HCT116 (cell line): ENCODE results near the gene FERMT2. TPM values are rescaled to one million over a fixed set of nuclear protein-coding genes. Genes with fewer than 3 reads are reported as not detected.

ENCODE experiments used
- ATAC-seq: fragments of 200-7000 bp; cut with Tn5 transposase; 2 replicates; pipeline ENCODE4 v1.9.1; 2020; ENCODE audit warnings: mild to moderate bottlenecking, moderate library complexity
- BruUV-seq: library from RNA; stranded (reverse); fragments of 400-500 nt; replicated peaks from 2 replicates; lab custom pipeline; 2021; lab: Mats Ljungman, UMichigan
- CTCF ChIA-PET: fragments of 300-600 bp; sonication (Branson Sonifier 250); formaldehyde crosslinking; loops from one replicate; lab custom pipeline; 2021; ENCODE audit warnings: antibody characterized with exemption; lab: Charles Lee
- POLR2A ChIA-PET: fragments of 300-600, 350-600 bp; sonication (Branson Sonifier 250); formaldehyde crosslinking; loops from one replicate; lab custom pipeline; 2021; ENCODE audit warnings: antibody characterized with exemption; lab: Charles Lee
- RAD21 ChIA-PET, 2 experiments: fragments of 300-600 bp; sonication (Branson Sonifier 250); formaldehyde crosslinking; loops; one replicate each; lab custom pipeline; 2023; ENCODE audit warnings: low total read pairs in 2 of 2; ENCODE audit not compliant: uncharacterized antibody in 2 of 2, unreplicated experiment in 2 of 2, low non-redundant PET in 1 of 2; lab: Charles Lee
- DNase-seq: peaks from one replicate; pipeline ENCODE4 v3.0.0-alpha.2; 2010; ENCODE audit warnings: low read depth, low spot score
- H2AFZ ChIP-seq: fragments of 200-600 bp; shearing (Covaris generic), sonication (generic); 2 replicates; pipeline ENCODE4 v1.6.1; 2017; ENCODE audit warnings: low read depth, mixed run types, mixed read lengths, antibody characterized with exemption, low read length; ENCODE audit not compliant: poor library complexity, severe bottlenecking
- H3K27ac ChIP-seq: 2 replicates; pipeline ENCODE4 v1.5.1; 2012; ENCODE audit warnings: low read depth, low read length
- H3K27me3 ChIP-seq: fragments of 200-600 bp; sonication (generic); 2 replicates; pipeline ENCODE4 v1.6.1; 2016; ENCODE audit warnings: mixed run types, low read length, mixed read lengths; ENCODE audit not compliant: insufficient read depth
- H3K36me3 ChIP-seq, 2 experiments: fragments of 200-500 bp in 1 of 2; fragments of 200-600 bp in 1 of 2; sonication (Bioruptor generic) in 1 of 2; sonication (generic) in 1 of 2; 2 replicates each; pipeline versions ENCODE4 v1.5.1 to v1.6.1; 2014 to 2016; ENCODE audit warnings: low read length in 2 of 2, inconsistent platforms in 1 of 2, mixed read lengths in 1 of 2, mixed run types in 1 of 2; ENCODE audit not compliant: insufficient read depth in 2 of 2, control insufficient read depth in 1 of 2
- H3K4me1 ChIP-seq, 2 experiments: fragments of 200-600 bp in 1 of 2; sonication (generic) in 1 of 2; 2 replicates each; pipeline versions ENCODE4 v1.5.1 to v1.6.1; 2012 to 2017; ENCODE audit warnings: low read length in 2 of 2, inconsistent platforms in 1 of 2, mild to moderate bottlenecking in 1 of 2, mixed read lengths in 1 of 2, mixed run types in 1 of 2, moderate library complexity in 1 of 2; ENCODE audit not compliant: insufficient read depth in 2 of 2, control insufficient read depth in 1 of 2
- H3K4me2 ChIP-seq: fragments of 200-600 bp; sonication (generic); 2 replicates; pipeline ENCODE4 v1.6.1; 2017; ENCODE audit warnings: mixed run types, low read length, mixed read lengths
- H3K4me3 ChIP-seq, 2 experiments: fragments of 200-600 bp in 1 of 2; sonication (generic) in 1 of 2; replicated peaks in 1 of 2; 2 replicates each; pipeline ENCODE4 v1.5.1; 2011 to 2016; ENCODE audit warnings: low read length in 2 of 2, control low read depth in 1 of 2, low read depth in 1 of 2, mild to moderate bottlenecking in 1 of 2, mixed read lengths in 1 of 2, mixed run types in 1 of 2
- H3K79me2 ChIP-seq: fragments of 200-600 bp; sonication (generic); 2 replicates; pipeline ENCODE4 v1.6.1; 2017; ENCODE audit warnings: mild to moderate bottlenecking, mixed run types, low read length, moderate library complexity, mixed read lengths; ENCODE audit not compliant: insufficient read depth
- H3K9ac ChIP-seq: fragments of 200-600 bp; sonication (generic); 2 replicates; pipeline ENCODE4 v1.6.1; 2016; ENCODE audit warnings: low read length, mixed read lengths
- H3K9me2 ChIP-seq: fragments of 200-600 bp; sonication (generic), shearing (Covaris generic); 2 replicates; pipeline ENCODE4 v1.6.1; 2017; ENCODE audit warnings: mixed run types, mild to moderate bottlenecking, moderate library complexity; ENCODE audit not compliant: insufficient read depth
- H3K9me3 ChIP-seq, 2 experiments: fragments of 200-500 bp in 1 of 2; fragments of 200-600 bp in 1 of 2; sonication (Bioruptor generic) in 1 of 2; sonication (generic) in 1 of 2; 2 replicates each; pipeline ENCODE4 v1.6.1; 2014 to 2017; ENCODE audit warnings: low read length in 2 of 2, mixed read lengths in 2 of 2, inconsistent platforms in 1 of 2, low read depth in 1 of 2, mild to moderate bottlenecking in 1 of 2, mixed run types in 1 of 2, moderate library complexity in 1 of 2; ENCODE audit not compliant: control insufficient read depth in 1 of 2, insufficient read depth in 1 of 2
- H4K20me1 ChIP-seq: fragments of 200-600 bp; sonication (generic), shearing (Covaris generic); 2 replicates; pipeline ENCODE4 v1.6.1; 2017; ENCODE audit warnings: mixed run types, mild to moderate bottlenecking, moderate library complexity; ENCODE audit not compliant: insufficient read depth
- CEBPB ChIP-seq: IDR thresholded peaks from 2 replicates; pipeline ENCODE4 v1.6.1; 2012; ENCODE audit warnings: low read depth
- EGR1 ChIP-seq: IDR thresholded peaks from 2 replicates; pipeline ENCODE4 v1.6.1; 2012; ENCODE audit warnings: low read depth
- EZH2 ChIP-seq: fragments of 200-600 bp; sonication (generic); IDR thresholded peaks from 2 replicates; pipeline ENCODE4 v1.6.1; 2017; ENCODE audit warnings: antibody characterized with exemption, mixed run types
- FOSL1 ChIP-seq: IDR thresholded peaks from 2 replicates; pipeline ENCODE4 v1.6.1; 2012; ENCODE audit warnings: low read depth
- JUND ChIP-seq: IDR thresholded peaks from 2 replicates; pipeline ENCODE4 v1.6.1; 2012
- POLR2A ChIP-seq: IDR thresholded peaks from 2 replicates; pipeline ENCODE4 v1.7.0; 2011; ENCODE audit warnings: borderline replicate concordance; ENCODE audit not compliant: insufficient read depth, insufficient read length; ENCODE audit errors: extremely low read depth
- POLR2AphosphoS5 ChIP-seq: IDR thresholded peaks from 2 replicates; pipeline ENCODE4 v1.6.1; 2011; ENCODE audit warnings: mild to moderate bottlenecking, low read depth, low read length, moderate library complexity
- RAD21 ChIP-seq: IDR thresholded peaks from 2 replicates; pipeline ENCODE4 v1.6.1; 2012; ENCODE audit warnings: low read depth, mild to moderate bottlenecking
- SP1 ChIP-seq: IDR thresholded peaks from 2 replicates; pipeline ENCODE4 v1.6.1; 2012; ENCODE audit warnings: low read depth
- SRF ChIP-seq: IDR thresholded peaks from 2 replicates; pipeline ENCODE4 v1.6.1; 2012; ENCODE audit warnings: low read depth
- ZBTB33 ChIP-seq: IDR thresholded peaks from 2 replicates; pipeline ENCODE4 v1.6.1; 2011; ENCODE audit warnings: mild to moderate bottlenecking, low read length, moderate library complexity; ENCODE audit not compliant: insufficient replicate concordance; ENCODE audit errors: extremely low read depth
- ZNF274 ChIP-seq: fragments of 200-500 bp; sonication (Bioruptor generic); IDR thresholded peaks from 2 replicates; pipeline ENCODE4 v1.6.1; 2014; ENCODE audit warnings: mild to moderate bottlenecking, low read depth, low read length, inconsistent platforms
- intact Hi-C: fragments of 100-400 bp; cut with micrococcal nuclease; formaldehyde crosslinking; loops from 2 replicates; pipeline ENCODE4 v1.10.0; 2022
- total RNA-seq: library from RNA; stranded (reverse); gene quantifications from one replicate; pipeline ENCODE4 v1.2.1, GENCODE V29; 2021; ENCODE audit not compliant: unreplicated experiment
- TF ChIP-seq, protein P1 (sequence below): IDR thresholded peaks from 2 replicates; pipeline ENCODE4 v1.6.1; 2012

The FERMT2 gene
- total RNA-seq, 1 experiment from 2014 or later, result 24.8 TPM

GRCh38 chr14:52883658-52884057, 67.2 kb downstream of the FERMT2 start:
- no peaks in the 10 kb centered on the region for H3K9me3 ChIP-seq
- no TSS peak for BruUV-seq
- H3K27me3 ChIP-seq, result no peaks in the 10 kb centered on the region
- ATAC-seq (no peak), DNase-seq (no peak)
- no peak overlapping the region for H3K27ac ChIP-seq
- intact Hi-C loops, result no loop called here
- no peak overlapping the region for H2AFZ ChIP-seq
- no peaks in the 10 kb centered on the region for H3K36me3 ChIP-seq
- no peaks in the 10 kb centered on the region for H4K20me1 ChIP-seq
- H3K4me1 ChIP-seq, result peaks cover 0 to 4% of the 10 kb centered on the region in 2 experiments; a peak in 1 of 4 replicates
- ChIA-PET CTCF (no interaction called here), POLR2A (no interaction called here), RAD21 (no interaction called here)
- no peaks in the 10 kb centered on the region for H3K9me2 ChIP-seq
- no peak overlapping the region for H3K4me3 ChIP-seq
- no peaks in the 10 kb centered on the region for H3K79me2 ChIP-seq
- no peak for TF ChIP-seq CEBPB
- TF ChIP-seq FOSL1, result no peak
- TF ChIP-seq POLR2A, result no peak
- no peak for TF ChIP-seq EZH2
- TF ChIP-seq RAD21, result no peak
- H3K4me2 ChIP-seq, result no peak overlapping the region
- H3K9ac ChIP-seq, result no peak overlapping the region

- TF ChIP-seq, protein P1, sequence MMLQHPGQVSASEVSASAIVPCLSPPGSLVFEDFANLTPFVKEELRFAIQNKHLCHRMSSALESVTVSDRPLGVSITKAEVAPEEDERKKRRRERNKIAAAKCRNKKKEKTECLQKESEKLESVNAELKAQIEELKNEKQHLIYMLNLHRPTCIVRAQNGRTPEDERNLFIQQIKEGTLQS, result no peak
- TF ChIP-seq POLR2AphosphoS5 (no peak), JUND (no peak), RAD21 (no peak), EGR1 (no peak), ZBTB33 (no peak), SP1 (no peak), SRF (no peak), ZNF274 (no peak)
- Histone ChIP-seq H3K27me3 (no peaks in the 10 kb centered on the region), H3K9me2 (no peaks in the 10 kb centered on the region), H3K36me3 (no peaks in the 10 kb centered on the region; a peak in 1 of 4 replicates), H3K27ac (no peak overlapping the region), H2AFZ (no peak overlapping the region), H3K4me1 (peaks cover 0 to 4% of the 10 kb centered on the region in 2 experiments; a peak in 1 of 4 replicates), H3K9me3 (no peaks in the 10 kb centered on the region), H3K4me2 (no peak overlapping the region), H4K20me1 (no peaks in the 10 kb centered on the region), H3K4me3 (no peak overlapping the region), H3K9ac (no peak overlapping the region), H3K79me2 (no peaks in the 10 kb centered on the region)
- intact Hi-C loops, result no loop called here
- DNase-seq (no peak), ATAC-seq (no peak)
- ChIA-PET POLR2A (no interaction called here), RAD21 (no interaction called here), CTCF (no interaction called here)
- BruUV-seq, result no TSS peak
Observed at GRCh38 chr14:52882824-52883223, 68.0 kb downstream of the FERMT2 start.
